K562 treated with DMSO at 1 percent for 12 hours (cell line): ENCODE measurements around the gene DNASE2B. TPM values are rescaled to one million over a fixed set of nuclear protein-coding genes. Genes with fewer than 3 reads are reported as not detected.

ENCODE experiments used
- total RNA-seq: library from RNA; unstranded; fragments of 300-600 nt; gene quantifications from 2 replicates; pipeline ENCODE4 v1.2.3, GENCODE V29; 2022; ENCODE audit not compliant: insufficient read depth

Gene DNASE2B
- not detected in 2 replicates for total RNA-seq

GRCh38 chr1:84398175-84399155, at the start of gene DNASE2B:
Gene DNASE2B, plus strand, starts transcription at chr1:84398484. Its CDS starts 81 bp downstream, at chr1:84398565.

Other genes with a start within 250 kb of the DNASE2B start
- gene SAMD13, start 96.8 kb upstream of the DNASE2B start, total RNA-seq = 0.86 TPM in 1 of 2 replicates, not detected in the other
- gene RPF1, start 80.8 kb downstream of the DNASE2B start, total RNA-seq = 37.5 and 53.3 TPM in 2 replicates
- not detected in 2 replicates for gene SPATA1, start 107.9 kb downstream of the DNASE2B start, total RNA-seq
- 179 and 244 TPM in 2 replicates for gene GNG5, start 108.1 kb downstream of the DNASE2B start, total RNA-seq
- 6.4 and 14.4 TPM in 2 replicates for gene CTBS, start 176.0 kb downstream of the DNASE2B start, total RNA-seq